Stimulated activated CD4-positive, alpha-beta T cell treated with anti-CD3 and anti-CD28 coated beads, Interleukin-12 subunit alpha, Interleukin-12 subunit beta, amount 100 ng/mL, for 48 hours (primary cell): ENCODE data around the gene C1QL4.
"Not testable (repeated sequence)": the region's sequence is repeated elsewhere in the genome, so short reads cannot be mapped to it uniquely, and the experiment has no call there.

Experiments used
- DNase-seq, 3 donors: peaks; one replicate each; pipeline ENCODE4 v3.0.0-alpha.2; 2020; ENCODE audit warnings: low read depth in 2 of 3, low spot score in 1 of 3

The C1QL4 gene

DNA sequence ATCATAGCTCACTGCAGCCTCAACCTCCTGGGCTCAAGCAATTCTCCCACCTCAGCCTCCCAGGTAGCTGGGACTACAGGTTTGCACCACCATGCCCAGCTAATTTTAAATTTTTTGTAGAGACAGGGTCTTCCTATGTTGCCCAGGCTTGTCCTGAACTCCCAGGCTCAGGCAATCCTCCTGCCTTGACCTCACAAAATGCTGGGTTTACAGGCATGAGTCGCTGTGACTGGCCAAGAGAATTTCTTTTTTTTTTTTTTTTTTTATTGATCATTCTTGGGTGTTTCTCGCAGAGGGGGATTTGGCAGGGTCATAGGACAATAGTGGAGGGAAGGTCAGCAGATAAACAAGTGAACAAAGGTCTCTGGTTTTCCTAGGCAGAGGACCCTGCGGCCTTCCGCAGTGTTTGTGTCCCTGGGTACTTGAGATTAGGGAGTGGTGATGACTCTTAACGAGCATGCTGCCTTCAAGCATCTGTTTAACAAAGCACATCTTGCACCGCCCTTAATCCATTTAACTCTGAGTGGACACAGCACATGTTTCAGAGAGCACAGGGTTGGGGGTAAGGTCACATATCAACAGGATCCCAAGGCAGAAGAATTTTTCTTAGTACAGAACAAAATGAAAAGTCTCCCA lies 54.1 kb downstream of the C1QL4 start:
- DNase-seq = not testable (repeated sequence)
